CD4-positive, alpha-beta T cell treated with Interferon gamma for 1 hour (primary cell): Measurements from ENCODE around the gene TRMT61A.
"Not testable (repeated sequence)": the region's sequence is repeated elsewhere in the genome, so short reads cannot be mapped to it uniquely, and the experiment has no call there.

Source experiments
- DNase-seq: peaks from one replicate; pipeline ENCODE4 v3.0.0-alpha.2; 2020

TRMT61A gene

GRCh38 chr14:103509864-103510723, 18.9 kb upstream of the TRMT61A start:
- DNase-seq = no peak

DNA sequence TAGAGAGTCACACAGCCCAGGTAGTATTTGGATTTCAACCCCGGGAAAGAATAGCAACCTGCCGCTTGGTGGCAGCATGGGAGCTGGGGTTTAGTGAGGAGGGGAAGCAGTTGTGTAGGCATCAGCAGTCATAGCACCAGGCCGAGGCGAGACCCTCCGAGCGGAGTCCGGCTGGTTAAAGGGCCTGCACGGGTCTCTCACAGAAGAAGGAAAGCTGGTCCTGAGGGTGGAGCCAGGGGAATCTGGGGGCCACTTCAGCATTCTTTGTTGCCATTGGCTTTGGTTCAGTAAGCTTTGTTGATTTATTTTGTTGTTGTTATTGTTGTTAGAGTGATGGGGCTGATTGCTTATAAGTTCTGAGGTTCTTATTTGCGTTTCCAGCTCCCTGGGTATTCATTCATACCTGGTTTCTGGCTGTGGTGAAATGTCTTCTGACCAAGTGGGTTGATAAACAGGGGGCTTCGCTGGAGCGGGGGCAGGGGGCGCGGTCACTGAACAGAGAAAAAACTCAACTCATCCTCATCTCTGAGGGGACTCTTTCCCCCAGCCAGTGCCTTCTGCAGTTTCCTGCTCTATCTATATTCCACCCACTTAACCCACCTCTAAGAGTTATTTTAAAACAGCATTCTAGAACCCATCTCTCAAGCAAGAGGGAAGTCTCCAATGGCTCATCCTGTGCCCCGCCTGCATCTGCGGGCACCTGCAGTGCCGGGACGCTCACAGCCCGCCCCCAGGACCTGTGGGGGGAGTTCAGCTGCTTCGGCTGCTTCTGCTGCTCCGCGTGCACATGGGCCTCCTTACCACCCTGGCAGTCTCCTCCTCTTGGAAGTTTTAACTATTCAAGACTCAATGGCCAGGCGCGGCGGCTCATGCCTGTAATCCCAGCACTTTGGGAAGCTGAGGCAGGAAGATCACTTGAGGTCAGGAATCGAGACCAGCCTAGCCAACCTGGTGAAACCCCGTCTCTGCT, 18.0 kb upstream of the TRMT61A start:
- no peak for DNase-seq

DNA sequence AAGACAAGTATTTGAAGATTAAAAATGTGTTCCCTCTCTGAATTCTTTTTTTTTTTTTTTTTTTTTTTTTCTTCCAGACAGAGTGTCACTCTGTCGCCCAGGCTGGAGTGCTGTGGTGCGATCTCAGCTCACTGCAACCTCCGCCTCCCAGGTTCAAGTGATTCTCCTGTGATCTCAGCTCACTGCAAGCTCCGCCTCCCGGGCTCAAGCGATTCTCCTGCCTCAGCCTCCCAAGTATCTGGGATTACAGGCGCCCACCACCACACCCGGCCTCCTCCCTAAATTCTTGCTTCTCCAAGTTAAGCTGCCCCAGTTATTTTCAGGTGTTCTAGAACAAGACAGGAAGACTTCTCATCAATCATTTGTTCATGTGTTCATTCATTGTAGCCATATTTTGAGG, 16.8 kb upstream of the TRMT61A start:
- not testable (repeated sequence) for DNase-seq

DNA sequence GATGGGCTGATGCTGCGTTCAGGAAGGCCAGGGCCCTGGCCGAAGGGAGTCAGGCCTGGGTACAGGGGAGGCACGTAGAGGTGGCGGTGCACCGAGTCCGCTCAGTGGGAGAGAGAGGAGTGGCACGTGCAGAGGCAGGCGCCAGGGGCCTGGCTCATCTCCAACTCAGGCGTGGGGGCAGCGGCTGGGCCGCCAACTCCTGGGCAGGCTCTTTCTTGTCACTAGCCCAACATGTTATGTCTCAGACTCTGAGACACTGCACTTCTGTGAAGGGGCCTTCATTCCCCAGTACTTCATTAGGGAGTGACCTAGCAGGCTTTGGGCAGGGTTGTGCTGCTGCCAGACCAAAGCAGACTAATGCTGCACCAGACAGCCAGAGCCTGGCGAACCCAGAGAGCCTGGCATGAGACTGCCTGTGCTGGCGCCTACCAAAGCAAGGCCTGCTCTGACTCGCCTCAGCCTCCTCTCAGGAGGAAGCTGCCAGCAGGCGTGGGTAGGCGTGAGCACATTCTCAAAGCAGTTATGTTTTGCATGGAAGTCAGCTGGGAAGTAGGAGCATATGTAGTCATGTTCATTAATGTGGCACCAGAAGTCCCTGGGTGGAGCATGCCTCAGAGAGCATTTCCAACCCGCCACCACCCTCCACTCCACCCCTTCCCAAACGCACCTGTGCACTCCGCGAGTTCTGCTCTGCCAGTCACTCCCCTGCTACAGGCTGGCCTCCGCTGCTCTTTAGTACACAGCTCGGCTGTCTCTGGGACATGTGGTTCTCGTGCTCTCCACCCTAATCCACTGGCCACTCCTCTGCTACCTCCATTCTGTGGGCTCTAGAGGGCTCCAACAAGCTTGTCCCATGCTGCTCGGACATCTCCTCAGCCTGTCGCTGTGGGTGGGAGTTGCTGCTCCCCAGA, 16.0 kb upstream of the TRMT61A start:
- no peak for DNase-seq

DNA sequence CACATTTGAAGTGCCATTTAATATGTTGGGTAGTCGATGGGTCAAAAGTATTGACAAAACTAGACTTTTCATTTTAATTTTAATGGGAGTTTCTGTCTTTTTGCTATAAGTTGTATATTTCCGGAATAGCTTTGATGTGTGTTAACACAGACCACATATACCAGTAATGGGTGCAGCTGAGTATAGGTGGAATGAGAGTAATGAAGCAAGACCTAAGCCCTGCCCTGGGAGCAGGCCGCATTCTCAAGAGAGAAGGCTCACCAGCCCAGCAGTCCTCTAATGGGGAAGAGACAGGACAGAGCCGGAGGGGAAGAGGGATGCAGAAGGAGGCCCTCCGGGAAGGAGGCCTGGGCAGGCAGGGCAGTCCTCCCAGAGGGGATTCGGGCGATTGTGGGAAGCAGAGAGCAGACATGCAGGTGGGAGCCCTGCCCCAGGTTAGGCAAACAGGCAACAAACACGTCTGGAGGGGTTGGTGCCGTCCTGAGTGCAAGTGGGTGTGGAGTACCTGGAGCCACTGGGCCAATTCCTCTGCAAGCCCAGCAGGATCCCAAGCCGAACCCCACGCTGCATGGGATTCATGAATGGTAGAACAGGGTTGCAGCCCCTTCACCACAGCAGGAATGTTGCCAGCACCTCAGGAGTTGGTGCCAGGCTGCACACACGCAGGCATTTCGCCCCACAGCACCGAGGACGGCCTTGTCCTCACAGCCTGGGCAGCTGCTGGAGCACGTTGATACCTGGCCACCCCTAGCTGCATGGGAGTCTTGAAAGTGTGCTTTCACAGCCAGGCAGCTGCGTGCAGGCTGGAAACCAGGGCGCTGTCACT, 14.2 kb upstream of the TRMT61A start:
- no peak for DNase-seq

DNA sequence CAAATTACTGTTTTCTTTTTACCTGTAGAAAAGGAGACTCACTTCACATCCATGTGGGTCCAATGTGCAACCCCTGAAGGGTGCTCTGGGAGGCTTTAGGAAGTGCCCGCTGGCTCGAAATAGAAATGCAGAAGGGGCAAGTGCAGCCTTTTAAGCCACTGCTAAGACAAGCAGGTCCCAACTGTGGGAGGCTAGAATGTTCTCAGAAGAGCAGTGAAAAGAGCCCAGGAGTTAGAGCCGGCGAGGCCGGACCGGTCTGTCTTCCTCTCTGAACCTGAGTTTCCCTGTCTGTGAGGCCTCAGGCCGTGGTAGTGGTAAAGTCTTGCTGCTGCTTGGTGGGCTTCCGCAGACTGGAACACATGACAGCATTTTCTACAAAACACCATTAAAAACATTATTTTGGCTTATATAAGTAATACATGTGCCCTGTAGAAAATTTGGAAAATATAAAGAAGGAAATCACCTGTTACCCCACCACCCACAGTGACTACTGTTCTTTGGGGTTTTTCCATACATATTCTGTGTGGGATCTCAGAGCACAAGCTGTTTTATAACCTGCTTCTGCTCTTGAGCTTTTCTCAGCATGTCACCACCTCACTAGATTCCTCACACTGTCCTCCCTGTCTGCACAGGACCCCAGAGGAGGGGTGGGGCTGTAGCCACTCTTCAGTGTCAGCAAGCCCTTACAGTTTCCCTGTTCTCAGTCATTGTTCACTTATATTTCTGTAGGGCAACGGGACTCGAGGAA, 12.4 kb upstream of the TRMT61A start:
- DNase-seq = no peak

- no peak for DNase-seq
Observed at GRCh38 chr14:103517174-103517566, 11.8 kb upstream of the TRMT61A start.

DNA sequence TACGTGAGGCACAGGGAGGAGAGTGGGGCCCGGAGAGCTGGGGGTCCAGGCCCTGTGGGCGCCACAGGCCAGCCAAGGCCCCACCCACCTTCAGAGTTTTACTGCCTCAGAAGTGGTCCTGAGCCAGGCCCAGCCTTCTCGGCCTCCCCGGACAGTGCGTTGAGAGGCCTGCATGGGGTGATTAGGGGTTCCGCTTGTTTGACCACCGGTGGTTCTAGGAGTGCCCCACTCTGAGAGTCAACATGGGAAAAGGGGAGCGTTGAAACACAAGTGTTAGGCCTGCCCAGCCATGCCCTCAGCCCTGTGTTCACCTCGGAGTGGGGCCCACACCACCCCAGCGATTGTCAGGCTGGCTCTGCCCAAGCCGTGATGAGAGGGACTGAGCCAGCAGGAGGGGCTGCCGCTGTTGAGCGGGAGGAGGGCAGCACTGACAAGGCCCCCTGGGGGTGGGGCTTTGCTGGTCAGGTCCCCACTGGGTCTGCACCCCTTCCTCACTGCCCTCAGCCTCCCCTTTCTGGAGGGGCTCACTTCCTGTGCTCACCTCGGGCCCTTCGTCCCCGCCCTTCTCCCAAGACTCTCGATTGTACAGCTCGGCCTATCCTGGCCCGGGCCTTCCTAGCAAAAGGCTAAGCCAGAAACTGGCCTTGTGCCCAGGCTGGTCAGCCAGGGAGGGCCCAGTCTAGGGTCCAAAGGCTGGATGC, 11.1 kb upstream of the TRMT61A start:
- no peak for DNase-seq

GRCh38 chr14:103518422-103519042, 10.5 kb upstream of the TRMT61A start:
- DNase-seq = peak; percentile 46

GRCh38 chr14:103519043-103519836, 9.8 kb upstream of the TRMT61A start:
- no peak for DNase-seq

DNA sequence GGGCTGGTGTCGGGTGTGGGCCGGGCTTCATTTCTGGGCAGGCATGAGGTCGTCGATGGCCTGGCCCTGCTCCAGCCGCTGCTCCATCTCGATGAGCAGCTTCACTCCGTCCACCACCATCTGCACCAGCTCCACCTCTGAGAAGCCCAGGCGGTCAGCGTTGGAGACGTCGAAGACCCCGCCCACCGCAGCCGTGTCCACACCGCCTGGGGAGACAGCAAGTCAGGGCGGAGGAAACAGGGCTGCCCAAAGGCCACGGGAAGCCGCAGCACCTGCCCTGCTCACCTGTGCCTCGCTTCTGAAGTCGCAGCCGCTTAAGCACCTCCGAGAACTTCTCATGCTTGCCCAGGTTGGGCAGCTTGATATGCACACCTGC, 9.2 kb upstream of the TRMT61A start:
- DNase-seq = no peak

GRCh38 chr14:103520269-103520656, 8.7 kb upstream of the TRMT61A start:
- no peak for DNase-seq

DNA sequence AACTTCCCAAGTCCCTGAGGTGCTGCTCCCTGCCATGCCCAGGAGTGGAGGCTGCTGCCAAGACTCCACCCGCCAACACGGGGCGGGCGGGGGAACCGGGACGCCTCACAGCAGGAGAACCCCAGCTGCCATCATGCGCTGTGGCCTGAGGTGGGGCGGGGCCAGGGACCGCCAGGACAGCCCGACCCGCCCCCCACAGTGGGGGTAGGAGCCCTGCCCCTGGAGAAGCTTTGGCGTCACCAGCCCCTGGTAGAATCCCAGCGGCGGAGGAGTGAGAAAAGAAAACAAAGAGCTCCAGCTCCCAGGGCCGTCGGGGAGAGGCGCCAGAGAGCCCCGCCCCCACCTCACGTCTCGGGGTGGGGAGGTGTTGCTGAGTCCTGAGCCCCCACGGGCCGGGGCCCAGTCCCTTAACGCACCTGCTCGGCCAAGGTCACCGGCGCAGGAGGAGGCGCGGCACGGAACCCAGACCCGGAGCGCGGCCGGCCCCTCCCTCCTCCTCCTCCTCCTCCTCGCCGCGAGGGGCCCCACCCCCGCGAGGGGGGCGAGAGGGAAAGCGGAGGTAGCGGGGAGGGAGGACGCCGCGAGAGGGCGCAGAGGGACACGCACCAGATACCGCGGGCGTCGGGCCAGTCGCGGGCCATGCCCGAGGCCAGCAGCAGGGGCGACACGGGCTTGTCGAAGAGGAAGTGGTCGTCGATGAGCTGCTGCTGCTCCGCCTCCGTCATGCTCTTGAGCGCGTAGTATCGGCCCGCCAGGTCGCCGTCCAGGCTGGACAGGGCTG, 8.1 kb upstream of the TRMT61A start:
- peak; percentile 78 for DNase-seq

- DNase-seq = no peak
Observed at GRCh38 chr14:103521438-103521950, 7.5 kb upstream of the TRMT61A start.

DNA sequence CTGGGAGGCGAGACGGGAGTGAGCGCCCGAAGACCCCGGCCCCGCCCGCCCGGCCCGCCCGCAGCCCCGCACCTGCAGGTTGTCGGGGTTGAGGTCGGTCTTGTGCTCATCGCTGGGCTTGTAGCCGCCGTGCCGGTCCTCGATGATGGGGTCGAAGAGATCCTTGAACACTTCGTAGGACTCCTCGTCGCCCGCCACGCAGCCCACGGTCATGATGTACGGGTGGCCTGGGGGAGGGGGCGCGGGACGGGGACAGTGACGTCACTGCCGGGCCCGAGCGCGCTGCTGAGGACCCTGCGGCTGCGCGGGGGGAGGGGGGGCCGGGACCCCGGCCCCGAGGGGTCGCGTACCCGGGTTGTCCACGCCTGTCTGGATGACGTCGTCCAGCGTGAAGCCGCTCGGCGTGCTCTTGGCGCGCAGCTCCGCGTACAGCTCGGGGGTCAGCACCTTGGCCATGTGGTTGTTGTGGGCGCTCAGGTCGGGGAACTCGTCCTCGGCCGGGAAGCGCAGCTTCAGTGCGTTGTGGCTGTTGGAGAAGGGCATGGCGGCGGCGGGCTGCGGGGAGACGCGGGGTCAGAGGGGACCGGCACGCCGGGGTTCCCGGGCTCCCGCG, 6.9 kb upstream of the TRMT61A start:
- no peak for DNase-seq

- peak; percentile 20 for DNase-seq
Observed at GRCh38 chr14:103522649-103523574, 6.1 kb upstream of the TRMT61A start, which contains the start of gene CKB. Gene CKB, minus strand, starts transcription at chr14:103522830. Its CDS starts 337 bp downstream, at chr14:103522493.
